RWPE1 (cell line): Measurements from ENCODE around the gene PHLDA3.

Experiments used
- CTCF ChIA-PET: fragments of 350-600 bp; sonication (Branson Sonifier 250); formaldehyde crosslinking; extraction: SDS; loops from one replicate; lab custom pipeline; 2021; lab: Yijun Ruan, JAX
- POLR2A ChIA-PET: fragments of 400-600 bp; formaldehyde crosslinking; extraction: SDS; loops from one replicate; lab custom pipeline; 2020; ENCODE audit warnings: antibody characterized with exemption; ENCODE audit not compliant: low non-redundant PET; lab: Yijun Ruan, JAX
- DNase-seq: peaks from one replicate; pipeline ENCODE4 v3.0.0; 2012; ENCODE audit warnings: low spot score
- H3K27ac ChIP-seq: fragments of 450-650 bp; 2 replicates; pipeline ENCODE4 v1.5.1; 2017
- CTCF ChIP-seq: fragments of 450-650 bp; conservative IDR thresholded peaks from 2 replicates; pipeline ENCODE4 v1.5.1; 2017; ENCODE audit warnings: low read depth, mild to moderate bottlenecking

PHLDA3 gene

GRCh38 chr1:201463071-201463552 lies 5.9 kb downstream of the PHLDA3 start:
- CTCF ChIA-PET = interaction anchor here (1.1 to 4.0 kb wide), 4 partner anchors 15 to 32 kb away, joined by 3 to 26 read pairs (median 16); no protein-coding TSS in a partner anchor
- no peak for TF ChIP-seq CTCF
- peak overlapping the region; percentile 100 for H3K27ac ChIP-seq
- no peak for DNase-seq
- POLR2A ChIA-PET = interaction anchor here (1.1 kb wide), 1 partner anchor 28 kb away, joined by 3 read pairs; no protein-coding TSS in a partner anchor

DNA sequence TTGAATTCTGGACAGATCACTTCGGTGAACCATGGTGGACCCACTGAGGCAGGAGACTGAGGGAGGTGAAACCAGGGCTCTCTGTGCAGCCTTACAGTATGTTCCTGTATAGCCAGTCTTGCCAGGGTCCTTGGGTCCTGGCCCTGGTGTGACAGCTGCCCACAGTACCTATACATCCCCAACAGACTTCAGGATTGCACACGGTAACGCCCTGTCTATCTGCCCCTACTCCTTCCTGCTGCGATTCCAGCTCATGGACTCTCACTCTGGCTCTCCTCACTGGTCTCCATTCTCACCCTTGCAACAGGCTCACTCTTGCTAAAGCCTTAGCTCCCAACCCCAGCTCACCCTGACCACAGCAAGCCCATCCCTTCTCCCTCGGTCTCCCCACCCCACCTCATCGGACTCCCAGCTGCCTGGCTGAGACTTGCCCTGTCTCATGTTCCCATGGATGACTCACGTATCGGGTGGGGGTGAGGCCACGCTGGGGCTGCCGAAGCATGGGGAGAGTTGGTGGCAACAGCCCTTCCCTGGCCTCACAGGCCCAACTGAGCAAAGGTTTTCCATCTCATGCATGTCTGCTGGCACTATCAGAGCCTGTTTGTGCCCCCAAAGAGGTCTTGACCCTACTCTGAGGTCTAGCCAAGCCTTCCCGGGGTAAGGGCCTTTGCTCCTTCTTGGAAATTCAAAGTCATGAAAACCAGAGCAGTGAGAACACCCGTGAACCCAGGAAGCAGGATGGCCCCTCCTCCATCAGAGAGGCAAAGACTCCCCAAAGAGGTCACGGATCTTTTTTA lies 7.1 kb downstream of the PHLDA3 start:
- DNase-seq = peak; percentile 98
- peak overlapping the region; percentile 100 for H3K27ac ChIP-seq
- CTCF ChIA-PET = interaction anchor here (0.6 to 4.0 kb wide), 6 partner anchors 14 to 1814 kb away, joined by 3 to 26 read pairs (median 10); no protein-coding TSS in a partner anchor
- TF ChIP-seq CTCF = no peak
- POLR2A ChIA-PET = interaction anchor here (0.6 to 1.5 kb wide), 8 partner anchors 14 to 1400 kb away, joined by 3 to 10 read pairs (median 4); no protein-coding TSS in a partner anchor

GRCh38 chr1:201460814-201461644 lies 8.0 kb downstream of the PHLDA3 start:
- peak overlapping the region; percentile 100 for H3K27ac ChIP-seq
- no peak for TF ChIP-seq CTCF
- ChIA-PET CTCF (interaction anchor here (1.5 to 4.0 kb wide), 4 partner anchors 13 to 52 kb away, joined by 5 to 26 read pairs (median 14); no protein-coding TSS in a partner anchor), POLR2A (interaction anchor here (0.6 to 1.5 kb wide), 9 partner anchors 13 to 1401 kb away, joined by 3 to 10 read pairs (median 4); no protein-coding TSS in a partner anchor)
- peak; percentile 93 for DNase-seq

- no peak for DNase-seq
- TF ChIP-seq CTCF = no peak
- ChIA-PET POLR2A (interaction anchor here (0.5 to 1.4 kb wide), 4 partner anchors 12 to 319 kb away, joined by 3 to 6 read pairs (median 4); partner anchors contain the start of gene CSRP1), CTCF (interaction anchor here (0.8 to 4.1 kb wide), 4 partner anchors 12 to 24 kb away, joined by 3 to 30 read pairs (median 14); no protein-coding TSS in a partner anchor)
- H3K27ac ChIP-seq = peak overlapping the region; percentile 100
These were observed 9.2 kb downstream of the PHLDA3 start for GRCh38 chr1:201459775-201460174.

DNA sequence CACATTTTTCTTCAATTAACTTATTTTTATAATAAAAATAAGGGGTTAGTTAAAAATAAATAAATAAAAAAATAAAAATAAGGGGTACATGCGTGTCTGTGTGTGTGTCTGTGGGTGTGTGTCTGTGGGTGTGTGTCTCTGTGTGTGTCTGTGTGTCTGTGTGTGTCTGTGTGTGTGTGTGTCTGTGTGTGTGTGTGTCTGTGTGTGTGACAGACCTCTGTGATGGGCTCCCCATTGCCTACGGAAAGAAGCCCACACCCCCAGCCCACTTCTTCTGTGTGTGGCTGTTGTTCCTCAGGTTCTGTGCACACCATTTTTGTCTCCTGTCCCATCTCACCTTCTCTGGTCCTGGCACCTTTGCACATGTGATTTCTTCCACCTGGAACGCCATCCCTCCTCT lies 9.9 kb downstream of the PHLDA3 start:
- ChIA-PET CTCF (interaction anchor here (1.7 to 4.1 kb wide), 3 partner anchors 11 to 23 kb away, joined by 7 to 30 read pairs (median 20); no protein-coding TSS in a partner anchor), POLR2A (interaction anchor here (0.7 to 1.2 kb wide), 2 partner anchors 21 to 48 kb away, joined by 3 read pairs; partner anchors contain the start of gene CSRP1)
- no peak for DNase-seq
- no peak for TF ChIP-seq CTCF
- H3K27ac ChIP-seq = peak overlapping the region; percentile 100
